HepG2 (cell line): ENCODE measurements around the gene CEP104. TPM values are rescaled to one million over a fixed set of nuclear protein-coding genes. Genes with fewer than 3 reads are reported as not detected.

Experiments
- ATF7-NPFF ChIP-seq: sonication (generic); formaldehyde crosslinking; IDR thresholded peaks from 2 replicates; pipeline ENCODE4 v1.8.1; 2023; ENCODE audit warnings: mild to moderate bottlenecking, low read depth, missing genetic modification reagents, moderate library complexity
- CBX1 ChIP-seq: IDR thresholded peaks from one replicate; pipeline ENCODE4 v1.6.1; 2016; ENCODE audit warnings: antibody characterized with exemption, low read depth
- EED ChIP-seq: sonication (generic); formaldehyde crosslinking; IDR thresholded peaks from 2 replicates; pipeline ENCODE4 v1.5.0; 2020; ENCODE audit warnings: mild to moderate bottlenecking, missing genetic modification reagents
- EP300 ChIP-seq, 3 experiments: sonication (generic) in 1 of 3; formaldehyde crosslinking in 1 of 3; IDR thresholded peaks; 2 replicates each; pipeline versions ENCODE4 v1.5.1 to v1.6.1; 2011 to 2020; ENCODE audit warnings: low read depth in 2 of 3, low read length in 2 of 3, borderline replicate concordance in 1 of 3, improper control_type of control experiment in 1 of 3, mild to moderate bottlenecking in 1 of 3, missing genetic modification reagents in 1 of 3, moderate library complexity in 1 of 3
- FOXM1 ChIP-seq: sonication (generic); formaldehyde crosslinking; IDR thresholded peaks from 2 replicates; pipeline ENCODE4 v1.5.0; 2020; ENCODE audit warnings: missing genetic modification reagents
- HNF4G ChIP-seq, 2 experiments: sonication (generic) in 1 of 2; formaldehyde crosslinking in 1 of 2; IDR thresholded peaks; 2 replicates each; pipeline versions ENCODE4 v1.4.0 to v1.6.1; 2011 to 2020; ENCODE audit warnings: borderline replicate concordance in 2 of 2, low read depth in 2 of 2, mild to moderate bottlenecking in 2 of 2, low read length in 1 of 2, missing genetic modification reagents in 1 of 2, moderate library complexity in 1 of 2
- HOXA3 ChIP-seq: sonication (generic); formaldehyde crosslinking; IDR thresholded peaks from 2 replicates; pipeline ENCODE4 v1.5.0; 2020; ENCODE audit warnings: missing genetic modification reagents
- NFYB ChIP-seq: sonication (generic); formaldehyde crosslinking; IDR thresholded peaks from 2 replicates; pipeline ENCODE4 v1.4.0; 2020; ENCODE audit warnings: missing genetic modification reagents
- RELA ChIP-seq: sonication (generic); formaldehyde crosslinking; IDR thresholded peaks from 2 replicates; pipeline ENCODE4 v1.4.0; 2020; ENCODE audit warnings: missing genetic modification reagents
- SALL2 ChIP-seq: sonication (generic); formaldehyde crosslinking; IDR thresholded peaks from 2 replicates; pipeline ENCODE4 v1.8.1; 2023; ENCODE audit warnings: mild to moderate bottlenecking, missing genetic modification reagents, inconsistent platforms
- SIN3B ChIP-seq: fragments of 150-350 bp; IDR thresholded peaks from 2 replicates; pipeline ENCODE4 v1.6.1; 2014; ENCODE audit warnings: low read length
- SMAD9 ChIP-seq: sonication (generic); formaldehyde crosslinking; IDR thresholded peaks from 2 replicates; pipeline ENCODE4 v1.5.1; 2020; ENCODE audit warnings: mild to moderate bottlenecking, missing genetic modification reagents
- SMARCC2 ChIP-seq: fragments of 450-650 bp; IDR thresholded peaks from 2 replicates; pipeline ENCODE4 v1.6.1; 2017; ENCODE audit warnings: antibody characterized with exemption, mild to moderate bottlenecking
- SSRP1 ChIP-seq: IDR thresholded peaks from 2 replicates; pipeline ENCODE4 v1.6.1; 2016; ENCODE audit warnings: control low read depth
- TBX2 ChIP-seq: sonication (generic); formaldehyde crosslinking; IDR thresholded peaks from 2 replicates; pipeline ENCODE4 v1.5.0; 2020; ENCODE audit warnings: missing genetic modification reagents, mild to moderate bottlenecking, borderline replicate concordance
- XRCC5 ChIP-seq: fragments of 200-400 bp; formaldehyde crosslinking; optimal IDR thresholded peaks from 2 replicates; pipeline ENCODE3; 2017; ENCODE audit warnings: mild to moderate bottlenecking, low read length
- ZKSCAN1 ChIP-seq: fragments of 150-350 bp; IDR thresholded peaks from 2 replicates; pipeline ENCODE4 v1.6.1; 2014; ENCODE audit warnings: low read length
- ZMYM4 ChIP-seq: sonication (generic); formaldehyde crosslinking; IDR thresholded peaks from 2 replicates; pipeline ENCODE4 v1.8.1; 2023; ENCODE audit warnings: mild to moderate bottlenecking, missing genetic modification reagents
- ZNF598 ChIP-seq: sonication (generic); formaldehyde crosslinking; IDR thresholded peaks from 2 replicates; pipeline ENCODE4 v1.5.1; 2020; ENCODE audit warnings: mild to moderate bottlenecking, missing genetic modification reagents, borderline replicate concordance
- ZNF607 ChIP-seq: sonication (generic); formaldehyde crosslinking; IDR thresholded peaks from 2 replicates; pipeline ENCODE4 v1.5.1; 2020; ENCODE audit warnings: missing genetic modification reagents, mild to moderate bottlenecking, borderline replicate concordance
- ZNF652 ChIP-seq: IDR thresholded peaks from 2 replicates; pipeline ENCODE4 v1.6.1; 2016; ENCODE audit warnings: low read depth, borderline replicate concordance
- ZSCAN29 ChIP-seq: sonication (generic); formaldehyde crosslinking; conservative IDR thresholded peaks from 2 replicates; pipeline ENCODE4 v1.4.0; 2020; ENCODE audit warnings: mild to moderate bottlenecking, missing genetic modification reagents
- polyA plus RNA-seq, 8 experiments: library from polyadenylated mRNA; depleted of rRNA in 3 of 8; stranded (reverse) in 7 of 8; unstranded in 1 of 8; fragments of >200 nt; fragmentation: Illumina TruSeq in 4 of 8; extraction: Trizol in 4 of 8; gene quantifications; 2 replicates each; pipeline versions ENCODE4 v1.2.1 to v1.2.3, GENCODE V29; 2011 to 2016; ENCODE audit warnings: low read depth in 4 of 8, missing spikeins in 1 of 8, mixed read lengths in 1 of 8; ENCODE audit not compliant: insufficient read depth in 1 of 8
- total RNA-seq, 5 experiments: library from RNA; depleted of rRNA; stranded (reverse); fragments of >200 nt; fragmentation: Illumina TruSeq; extraction: Trizol; gene quantifications; 2 replicates each; pipeline ENCODE4 v1.2.3, GENCODE V29; 2016; ENCODE audit warnings: low read depth in 1 of 5
- TF ChIP-seq, protein P1 (sequence below): sonication (generic); formaldehyde crosslinking; IDR thresholded peaks from 2 replicates; pipeline ENCODE4 v1.4.0; 2020; ENCODE audit warnings: mild to moderate bottlenecking, missing genetic modification reagents, borderline replicate concordance
- TF ChIP-seq, protein P2 (sequence below): IDR thresholded peaks from 2 replicates; pipeline ENCODE4 v1.6.1; 2016; ENCODE audit warnings: missing biosample characterization, missing genetic modification reagents, low read depth

The CEP104 gene
- total and polyA plus RNA-seq, 2 of the 13 experiments (the other 11 are each of a cell fraction or from before 2014, with no cell fraction given) = 20.4 to 30.1 TPM

DNA sequence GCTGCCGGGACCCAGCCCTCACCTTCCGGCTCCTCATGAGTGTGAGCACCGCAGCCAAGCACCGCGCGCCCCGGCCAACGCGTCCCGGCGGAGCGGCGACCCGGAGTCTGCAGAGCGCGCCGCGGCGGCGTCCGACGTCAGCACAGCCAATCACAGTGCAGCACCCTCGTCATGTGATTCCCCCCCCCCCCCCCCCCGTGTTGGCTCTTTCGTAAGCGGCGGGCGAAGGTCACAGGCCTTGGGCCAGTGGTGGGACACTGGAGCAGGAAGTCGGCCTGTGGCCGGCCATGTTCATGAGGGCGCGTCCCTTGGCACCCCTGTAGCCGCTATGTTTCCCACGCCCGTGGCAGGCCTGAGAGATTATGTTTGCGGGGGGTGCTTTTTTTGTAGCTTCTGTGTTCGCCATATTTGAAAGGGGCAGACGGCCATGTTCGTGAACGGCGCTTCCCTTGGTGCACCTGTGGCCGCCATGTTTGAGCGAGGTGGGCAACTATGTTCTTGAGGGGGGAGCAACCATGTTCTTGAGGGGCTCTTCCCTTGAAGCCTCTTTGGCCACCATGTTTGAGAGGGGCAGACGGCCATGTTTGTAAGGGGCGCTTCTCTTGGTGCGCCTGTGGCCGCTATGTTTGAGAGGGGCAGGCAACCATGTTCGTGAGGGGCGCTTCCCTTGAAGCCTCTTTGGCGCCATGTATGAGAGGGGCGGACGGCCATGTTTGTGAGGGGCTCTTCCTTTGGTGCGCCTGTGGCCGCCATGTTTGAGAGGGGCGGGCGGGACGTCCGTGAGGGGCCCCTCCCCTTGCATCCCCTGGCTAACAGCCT is 43.3 kb upstream of the CEP104 start, which contains the start of gene C1orf174 (continued):
- TF ChIP-seq ZNF607 (CRISPR knock-in tag) (no peak), ATF7-NPFF (CRISPR knock-in tag) (peak; percentile 83), SIN3B (no peak), ZMYM4 (CRISPR knock-in tag) (peak; percentile 11; the same call in 1 of the 2 replicates), FOXM1 (CRISPR knock-in tag) (no peak), ZNF598 (CRISPR knock-in tag) (no peak), CBX1 (no peak), SSRP1 (CRISPR knock-in tag) (no peak), SALL2 (CRISPR knock-in tag) (peak; percentile 24; the same call in 1 of the 2 replicates), ZSCAN29 (CRISPR knock-in tag) (0 out of 2 replicates have a peak, but pooled peaks have one; percentile 15), SMARCC2 (no peak), EED (peak; percentile 3; the same call in 1 of the 2 replicates), SMAD9 (CRISPR knock-in tag) (no peak), HOXA3 (CRISPR knock-in tag) (peak; percentile 100), HNF4G (IDR thresholded peaks at IDR 0.05; ENCODE audit: borderline replicate concordance, low read depth, low read length) (peak; percentile 94), HNF4G (CRISPR knock-in tag; IDR thresholded peaks at IDR 0.05; ENCODE audit: borderline replicate concordance, low read depth) (peak; percentile 70), XRCC5 (peak; percentile 74), RELA (CRISPR knock-in tag) (no peak), NFYB (CRISPR knock-in tag) (peak; percentile 79), ZNF652 (CRISPR knock-in tag) (no peak; the same call in 1 of the 2 replicates), TBX2 (CRISPR knock-in tag) (peak; percentile 61; the same call in 1 of the 2 replicates), EP300 (IDR thresholded peaks at IDR 0.05; ENCODE audit: low read depth in 2 of 2, low read length in 2 of 2) (peak; percentile 12 to 27; a peak in 1 of 4 replicates), EP300 (CRISPR knock-in tag; IDR thresholded peaks at IDR 0.05; ENCODE audit: borderline replicate concordance) (no peak), ZKSCAN1 (no peak)
- TF ChIP-seq, protein P1, sequence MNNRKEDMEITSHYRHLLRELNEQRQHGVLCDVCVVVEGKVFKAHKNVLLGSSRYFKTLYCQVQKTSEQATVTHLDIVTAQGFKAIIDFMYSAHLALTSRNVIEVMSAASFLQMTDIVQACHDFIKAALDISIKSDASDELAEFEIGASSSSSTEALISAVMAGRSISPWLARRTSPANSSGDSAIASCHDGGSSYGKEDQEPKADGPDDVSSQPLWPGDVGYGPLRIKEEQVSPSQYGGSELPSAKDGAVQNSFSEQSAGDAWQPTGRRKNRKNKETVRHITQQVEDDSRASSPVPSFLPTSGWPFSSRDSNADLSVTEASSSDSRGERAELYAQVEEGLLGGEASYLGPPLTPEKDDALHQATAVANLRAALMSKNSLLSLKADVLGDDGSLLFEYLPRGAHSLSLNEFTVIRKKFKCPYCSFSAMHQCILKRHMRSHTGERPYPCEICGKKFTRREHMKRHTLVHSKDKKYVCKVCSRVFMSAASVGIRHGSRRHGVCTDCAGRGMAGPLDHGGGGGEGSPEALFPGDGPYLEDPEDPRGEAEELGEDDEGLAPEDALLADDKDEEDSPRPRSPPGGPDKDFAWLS (CRISPR knock-in tag) = no peak
- TF ChIP-seq, protein P2, sequence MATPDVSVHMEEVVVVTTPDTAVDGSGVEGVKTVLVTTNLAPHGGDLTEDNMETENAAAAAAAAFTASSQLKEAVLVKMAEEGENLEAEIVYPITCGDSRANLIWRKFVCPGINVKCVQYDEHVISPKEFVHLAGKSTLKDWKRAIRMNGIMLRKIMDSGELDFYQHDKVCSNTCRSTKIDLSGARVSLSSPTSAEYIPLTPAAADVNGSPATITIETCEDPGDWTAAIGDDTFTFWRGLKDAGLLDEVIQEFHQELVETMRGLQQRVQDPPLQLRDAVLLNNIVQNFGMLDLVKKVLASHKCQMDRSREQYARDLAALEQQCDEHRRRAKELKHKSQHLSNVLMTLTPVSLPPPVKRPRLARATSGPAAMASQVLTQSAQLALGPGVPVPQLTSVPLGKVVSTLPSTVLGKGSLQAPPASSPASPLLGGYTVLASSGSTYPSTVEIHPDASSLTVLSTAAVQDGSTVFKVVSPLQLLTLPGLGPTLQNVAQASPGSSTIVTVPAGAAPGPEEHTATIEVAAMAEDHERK = peak; percentile 62
